HG02610 (cell line): Measurements from ENCODE around the gene KCNMA1.

ENCODE experiments used
- ATAC-seq: cut with Tn5 transposase; IDR thresholded peaks from one replicate; pipeline ENCODE4 v1.9.1; 2021; ENCODE audit warnings: mild to moderate bottlenecking, moderate library complexity; ENCODE audit not compliant: unreplicated experiment

The KCNMA1 gene

GRCh38 chr10:77315496-77316129, 322.0 kb downstream of the KCNMA1 start:
- no peak for ATAC-seq

- no peak for ATAC-seq
These were observed 324.4 kb downstream of the KCNMA1 start for GRCh38 chr10:77313066-77313750.

GRCh38 chr10:77311186-77311585, 326.4 kb downstream of the KCNMA1 start:
- ATAC-seq: no peak

GRCh38 chr10:77310288-77310840, 327.2 kb downstream of the KCNMA1 start:
- no peak for ATAC-seq

GRCh38 chr10:77309509-77309908, 328.1 kb downstream of the KCNMA1 start:
- ATAC-seq: no peak

- no peak for ATAC-seq
These were observed 328.5 kb downstream of the KCNMA1 start for GRCh38 chr10:77309092-77309491.

GRCh38 chr10:77308084-77308732, 329.4 kb downstream of the KCNMA1 start:
- no peak for ATAC-seq

- no peak for ATAC-seq
These were observed 330.9 kb downstream of the KCNMA1 start for GRCh38 chr10:77306666-77307065.

GRCh38 chr10:77305650-77306632, 331.7 kb downstream of the KCNMA1 start:
- ATAC-seq: no peak

- ATAC-seq: no peak
These were observed 333.4 kb downstream of the KCNMA1 start for GRCh38 chr10:77304192-77304591.

GRCh38 chr10:77301305-77301730, 336.3 kb downstream of the KCNMA1 start:
- no peak for ATAC-seq

GRCh38 chr10:77300682-77301302, 336.8 kb downstream of the KCNMA1 start:
- ATAC-seq: no peak

- ATAC-seq: no peak
These were observed 338.3 kb downstream of the KCNMA1 start for GRCh38 chr10:77299320-77299719.

- no peak for ATAC-seq
These were observed 340.2 kb downstream of the KCNMA1 start for GRCh38 chr10:77297393-77297739.

- ATAC-seq: no peak
These were observed 340.8 kb downstream of the KCNMA1 start for GRCh38 chr10:77296534-77297392.

- no peak for ATAC-seq
These were observed 343.8 kb downstream of the KCNMA1 start for GRCh38 chr10:77293773-77294172.

GRCh38 chr10:77293347-77293746, 344.3 kb downstream of the KCNMA1 start:
- ATAC-seq: no peak

- ATAC-seq: no peak
These were observed 345.8 kb downstream of the KCNMA1 start for GRCh38 chr10:77291596-77292505.
